ENCODE data around the gene CCDC51.
"Not testable (repeated sequence)": the region's sequence is repeated elsewhere in the genome, so short reads cannot be mapped to it uniquely, and the experiment has no call there.

The CCDC51 gene

GRCh38 chr3:48439820-48440589 lies at the start of gene CCDC51, which contains the start of gene TMA7:
Gene CCDC51, minus strand, starts transcription at chr3:48440119. Its CDS starts 4,991 bp downstream, at chr3:48435128.
Gene TMA7, plus strand, starts transcription at chr3:48440257. Its CDS starts 40 bp downstream, at chr3:48440297.
- DNase-seq (ENCODE audit: low read depth, low spot score) = peak; percentile 98

- no peak for DNase-seq (ENCODE audit: low read depth, low spot score)
Measured at GRCh38 chr3:48486952-48487351, 47.0 kb upstream of the CCDC51 start.

- not testable (repeated sequence) for DNase-seq (ENCODE audit: low read depth, low spot score)
Measured at GRCh38 chr3:48482822-48483221, 42.9 kb upstream of the CCDC51 start.

- DNase-seq (ENCODE audit: low read depth, low spot score) = not testable (repeated sequence)
Measured at GRCh38 chr3:48480891-48481290, 41.0 kb upstream of the CCDC51 start.

- DNase-seq (ENCODE audit: low read depth, low spot score) = no peak
Measured at GRCh38 chr3:48478626-48479555, 39.0 kb upstream of the CCDC51 start.

GRCh38 chr3:48477959-48478520 lies 38.1 kb upstream of the CCDC51 start:
- DNase-seq (ENCODE audit: low read depth, low spot score) = no peak

- no peak for DNase-seq (ENCODE audit: low read depth, low spot score)
Measured at GRCh38 chr3:48476426-48477053, 36.6 kb upstream of the CCDC51 start.

- no peak for DNase-seq (ENCODE audit: low read depth, low spot score)
Measured at GRCh38 chr3:48475188-48475587, 35.3 kb upstream of the CCDC51 start.

- DNase-seq (ENCODE audit: low read depth, low spot score) = no peak
Measured at GRCh38 chr3:48474619-48475018, 34.7 kb upstream of the CCDC51 start.

GRCh38 chr3:48474031-48474430 lies 34.1 kb upstream of the CCDC51 start:
- DNase-seq (ENCODE audit: low read depth, low spot score) = not testable (repeated sequence)

DNA sequence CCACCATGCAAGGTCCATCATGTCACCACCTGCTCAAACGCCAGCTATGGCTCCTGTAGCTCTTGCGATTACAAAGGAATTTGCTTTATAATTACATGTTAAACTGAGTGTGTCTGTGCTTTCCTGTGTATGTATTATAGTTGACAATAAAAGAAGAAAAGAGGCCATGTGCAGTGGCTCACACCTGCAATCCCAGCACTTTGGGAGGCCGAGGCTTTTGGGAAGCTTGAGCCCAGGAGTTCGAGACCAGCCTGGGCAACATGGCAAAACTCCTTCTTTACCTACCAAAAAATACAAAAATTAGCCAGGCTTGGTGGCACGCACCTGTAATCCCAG lies 33.7 kb upstream of the CCDC51 start:
- DNase-seq (ENCODE audit: low read depth, low spot score) = no peak

DNA sequence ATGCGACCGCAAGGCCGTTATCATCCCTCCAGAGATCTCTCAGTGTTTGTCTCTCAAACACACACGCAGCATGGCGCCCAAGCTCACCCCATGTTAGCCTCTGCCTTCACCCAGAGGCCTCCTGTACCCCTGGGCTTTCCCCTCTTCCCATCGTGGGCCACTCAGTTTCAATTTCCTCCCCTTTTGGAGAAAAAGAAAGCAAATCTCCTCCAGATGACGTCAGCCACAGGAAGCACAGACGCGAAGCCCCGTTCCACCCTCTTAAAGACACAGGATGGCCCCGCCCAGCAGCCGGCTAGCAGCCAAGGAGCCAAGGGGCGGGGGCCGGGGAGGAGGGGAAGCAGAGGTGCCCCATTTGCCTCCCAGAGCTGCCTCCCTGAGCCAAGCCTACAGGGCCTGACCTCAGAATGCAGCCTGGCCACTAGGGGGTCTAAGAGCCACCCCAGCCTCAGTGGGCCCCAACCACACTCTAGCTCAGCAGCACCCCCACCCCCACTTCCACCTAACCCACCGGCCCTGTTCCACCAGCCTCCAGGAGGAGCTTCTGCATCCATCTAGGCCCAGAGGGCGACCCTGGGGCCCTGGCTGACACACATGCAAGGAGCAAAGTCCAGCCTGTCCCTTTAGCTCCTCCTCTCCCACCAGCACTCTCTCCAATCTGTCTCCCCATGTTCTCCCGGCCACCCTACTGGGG lies 33.2 kb upstream of the CCDC51 start:
- peak; percentile 88 for DNase-seq (ENCODE audit: low read depth, low spot score)

GRCh38 chr3:48472673-48472922 lies 32.7 kb upstream of the CCDC51 start:
- DNase-seq (ENCODE audit: low read depth, low spot score) = no peak

DNA sequence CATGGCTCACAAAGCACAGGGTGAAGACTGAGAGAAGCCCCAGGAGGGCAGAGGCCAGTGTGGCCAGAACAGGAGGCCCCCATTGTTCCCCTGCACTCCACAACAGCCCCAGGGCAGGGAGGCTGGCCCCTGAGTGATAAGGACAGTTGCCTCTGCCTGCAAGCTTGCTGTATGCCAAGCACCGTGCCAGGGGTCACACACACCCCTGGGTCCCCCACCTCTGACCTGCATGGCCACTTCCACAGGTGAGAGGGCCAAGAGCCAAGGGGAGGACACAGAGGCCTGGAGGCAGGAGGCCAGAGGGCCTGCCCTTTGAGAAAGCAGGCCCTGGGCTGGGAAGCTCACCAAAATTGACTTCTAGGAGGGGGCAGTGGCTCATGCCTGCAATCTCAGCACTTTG lies 30.4 kb upstream of the CCDC51 start:
- DNase-seq (ENCODE audit: low read depth, low spot score) = no peak

- no peak for DNase-seq (ENCODE audit: low read depth, low spot score)
Measured at GRCh38 chr3:48469046-48469915, 29.4 kb upstream of the CCDC51 start.

GRCh38 chr3:48468329-48468731 lies 28.4 kb upstream of the CCDC51 start:
- DNase-seq (ENCODE audit: low read depth, low spot score) = no peak

- no peak for DNase-seq (ENCODE audit: low read depth, low spot score)
Measured at GRCh38 chr3:48467473-48468267, 27.8 kb upstream of the CCDC51 start.

GRCh38 chr3:48467110-48467454 lies 27.2 kb upstream of the CCDC51 start:
- no peak for DNase-seq (ENCODE audit: low read depth, low spot score)

DNA sequence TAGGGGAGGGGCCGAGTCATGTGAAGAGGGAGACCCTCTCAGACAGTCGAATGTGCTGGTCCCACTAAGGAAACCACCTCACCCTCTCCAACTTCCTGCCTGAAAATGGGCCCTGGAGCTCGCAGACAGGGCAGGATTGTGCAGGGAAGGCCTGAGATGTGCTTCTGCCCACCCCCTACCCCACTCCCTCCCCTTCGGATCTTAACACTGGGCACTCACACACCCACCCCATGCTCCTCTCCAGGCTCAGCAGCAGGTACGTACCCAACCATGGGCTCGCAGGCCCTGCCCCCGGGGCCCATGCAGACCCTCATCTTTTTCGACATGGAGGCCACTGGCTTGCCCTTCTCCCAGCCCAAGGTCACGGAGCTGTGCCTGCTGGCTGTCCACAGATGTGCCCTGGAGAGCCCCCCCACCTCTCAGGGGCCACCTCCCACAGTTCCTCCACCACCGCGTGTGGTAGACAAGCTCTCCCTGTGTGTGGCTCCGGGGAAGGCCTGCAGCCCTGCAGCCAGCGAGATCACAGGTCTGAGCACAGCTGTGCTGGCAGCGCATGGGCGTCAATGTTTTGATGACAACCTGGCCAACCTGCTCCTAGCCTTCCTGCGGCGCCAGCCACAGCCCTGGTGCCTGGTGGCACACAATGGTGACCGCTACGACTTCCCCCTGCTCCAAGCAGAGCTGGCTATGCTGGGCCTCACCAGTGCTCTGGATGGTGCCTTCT lies 26.6 kb upstream of the CCDC51 start:
- DNase-seq (ENCODE audit: low read depth, low spot score) = no peak
